H54 (cell line): ENCODE results near the gene RERE.

Source experiments
- DNase-seq: peaks from one replicate; pipeline ENCODE4 v3.0.0; 2011; ENCODE audit warnings: low spot score, mixed read lengths; ENCODE audit not compliant: insufficient read length
- FAIRE-seq: peaks from 3 replicates; lab custom pipeline; 2011; peaks lifted over from hg19 to GRCh38; lab: Jason Lieb, UNC
- POLR2A ChIP-seq: IDR thresholded peaks from 2 replicates; pipeline ENCODE4 v1.6.1; 2011; ENCODE audit warnings: low read depth, mild to moderate bottlenecking, low read length

RERE gene

GRCh38 chr1:8667869-8668594, 149.4 kb downstream of the RERE start:
- no peak for TF ChIP-seq POLR2A
- FAIRE-seq, result peak; percentile 69

DNA sequence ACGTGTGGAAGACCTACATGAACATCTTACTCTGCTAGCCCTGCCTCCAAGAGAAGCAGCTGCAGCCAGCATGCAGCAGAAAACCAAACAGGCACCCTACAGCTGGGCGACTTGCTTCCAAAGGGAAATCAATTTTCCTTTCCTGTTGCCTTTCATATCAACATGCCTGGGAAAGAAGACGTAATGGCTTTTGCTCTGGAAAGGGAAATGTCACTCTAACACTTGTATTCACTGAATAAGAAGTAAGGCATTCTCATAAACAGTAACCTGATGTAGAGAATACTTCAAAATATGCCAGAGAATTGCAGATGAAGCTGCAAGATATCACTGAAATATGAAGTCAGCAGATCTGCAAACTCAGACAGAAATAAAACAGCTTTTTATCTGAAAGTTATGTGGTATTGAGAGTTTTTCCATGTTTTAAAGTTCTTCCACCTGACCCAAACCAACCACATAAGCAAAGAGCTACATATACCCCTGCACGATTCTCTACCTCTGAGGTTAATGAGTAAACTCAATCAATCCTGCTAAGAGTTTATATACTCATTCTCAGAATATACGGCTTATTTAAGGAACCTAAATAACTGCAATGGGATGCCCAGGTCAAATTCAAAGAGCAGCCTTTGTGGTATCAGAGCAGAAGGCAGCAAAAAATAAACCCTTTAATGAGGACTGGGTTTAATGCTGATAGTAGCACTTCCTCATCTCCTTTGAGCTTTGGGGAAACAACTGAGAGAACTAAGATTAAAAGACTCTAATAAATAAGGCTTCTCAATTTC, 150.9 kb downstream of the RERE start:
- DNase-seq (no peak), FAIRE-seq (no peak)
- TF ChIP-seq POLR2A, result no peak

More at GRCh38 chr1:8667869-8668594, 149.4 kb downstream of the RERE start:
- DNase-seq, result no peak

DNA sequence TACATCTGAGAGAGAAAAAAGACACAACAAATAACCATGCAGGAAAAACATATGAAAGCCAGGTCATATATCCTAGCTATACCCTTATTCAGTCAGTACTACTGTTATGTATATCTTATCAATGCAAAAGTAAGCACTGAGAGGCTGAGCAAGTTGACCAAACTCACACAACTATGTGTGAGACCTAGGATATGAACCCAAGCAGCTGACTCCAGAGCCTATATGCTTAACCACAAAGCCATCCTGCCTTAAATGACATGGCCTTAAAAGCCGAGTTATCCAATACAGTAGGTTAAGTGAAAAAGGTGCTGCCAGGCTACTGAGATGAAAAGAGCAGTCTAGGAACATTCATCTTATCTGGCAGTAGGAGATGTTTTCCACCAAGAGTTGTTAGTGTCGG, 151.6 kb downstream of the RERE start:
- no peak for TF ChIP-seq POLR2A
- no peak for FAIRE-seq
- no peak for DNase-seq

GRCh38 chr1:8664887-8665286, 152.6 kb downstream of the RERE start:
- FAIRE-seq, result no peak
- TF ChIP-seq POLR2A, result no peak
- no peak for DNase-seq

- DNase-seq (no peak), FAIRE-seq (no peak)
- TF ChIP-seq POLR2A, result no peak
These were observed 153.5 kb downstream of the RERE start for GRCh38 chr1:8663915-8664329.

GRCh38 chr1:8663090-8663802, 154.2 kb downstream of the RERE start:
- no peak for TF ChIP-seq POLR2A
- DNase-seq (no peak), FAIRE-seq (no peak)

- no peak for TF ChIP-seq POLR2A
- FAIRE-seq, result no peak
- no peak for DNase-seq
These were observed 154.9 kb downstream of the RERE start for GRCh38 chr1:8662380-8663072.

GRCh38 chr1:8661185-8662110, 156.0 kb downstream of the RERE start:
- DNase-seq, result no peak
- peak; percentile 94 for FAIRE-seq
- no peak for TF ChIP-seq POLR2A

GRCh38 chr1:8660411-8660828, 157.0 kb downstream of the RERE start:
- DNase-seq, result peak; percentile 41
- peak; percentile 99 for FAIRE-seq
- TF ChIP-seq POLR2A, result no peak

- no peak for TF ChIP-seq POLR2A
- no peak for FAIRE-seq
- DNase-seq, result no peak
These were observed 157.8 kb downstream of the RERE start for GRCh38 chr1:8659593-8659992.

DNA sequence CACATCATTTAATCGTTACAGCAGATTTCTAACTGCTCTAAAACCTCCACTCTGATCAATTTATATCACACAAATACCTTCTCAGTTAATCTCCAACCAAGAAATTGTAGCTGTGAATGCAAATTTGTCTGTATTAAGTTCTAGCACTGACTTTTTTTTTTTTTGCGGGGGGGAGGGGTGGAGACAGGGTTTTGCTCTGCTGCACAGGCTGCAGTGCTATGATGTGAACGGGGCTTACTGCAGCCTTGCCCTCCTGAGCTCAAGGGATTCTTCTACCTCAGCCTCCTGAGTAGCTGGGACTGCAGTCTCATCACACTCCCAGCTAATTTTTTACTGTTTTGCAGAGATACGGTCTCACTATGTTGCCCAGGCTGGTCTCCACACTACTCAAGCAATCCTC, 163.6 kb downstream of the RERE start:
- no peak for FAIRE-seq
- no peak for DNase-seq
- no peak for TF ChIP-seq POLR2A

DNA sequence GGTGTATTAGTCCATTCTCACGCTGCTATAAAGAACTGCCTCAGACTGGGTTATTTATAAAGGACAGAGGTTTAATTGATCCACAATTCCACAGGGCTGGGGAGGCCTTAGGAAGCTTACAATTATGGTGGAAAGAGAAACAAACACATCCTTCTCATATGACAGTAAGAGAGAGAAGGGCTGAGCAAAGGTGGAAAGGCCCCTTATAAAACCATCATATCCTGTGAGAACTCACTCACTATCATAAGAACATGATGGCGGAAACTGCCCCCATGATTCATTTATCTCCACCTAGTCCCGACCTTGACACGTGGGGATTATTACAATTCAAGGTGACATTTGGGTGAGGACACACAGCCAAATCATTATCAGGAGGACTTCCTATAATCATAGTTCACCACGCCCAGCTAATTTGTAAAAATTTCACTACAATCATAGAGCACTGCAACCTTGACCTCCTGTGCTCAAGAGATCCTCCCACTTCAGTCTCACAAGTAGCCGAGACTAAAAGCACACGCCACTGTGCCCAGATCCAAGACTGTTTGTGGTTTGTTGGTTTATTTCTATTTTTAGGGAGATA, 164.9 kb downstream of the RERE start:
- no peak for TF ChIP-seq POLR2A
- no peak for FAIRE-seq
- DNase-seq, result no peak

DNA sequence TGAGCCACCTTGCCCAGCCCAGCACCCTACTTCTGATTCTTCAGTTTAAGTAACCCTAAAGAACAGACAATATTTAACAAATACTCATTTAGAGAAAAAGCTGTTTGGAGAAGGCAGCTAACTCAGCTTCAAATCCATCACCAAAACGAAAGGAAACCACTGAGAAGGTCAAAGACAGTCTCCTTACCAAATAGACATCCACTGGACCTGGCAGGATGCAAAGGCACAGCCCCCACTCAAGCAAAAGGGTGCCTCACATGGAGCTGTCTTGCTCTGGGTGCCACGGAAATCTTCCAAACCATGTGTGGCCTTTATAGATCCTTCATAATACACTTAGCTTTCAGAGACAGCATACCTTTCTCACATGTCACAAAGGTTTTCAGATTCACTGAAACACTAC, 165.5 kb downstream of the RERE start:
- DNase-seq (no peak), FAIRE-seq (no peak)
- no peak for TF ChIP-seq POLR2A
